Renal pelvis (tissue), 4 donors: ENCODE measurements around the gene CD38. TPM values are rescaled to one million over a fixed set of nuclear protein-coding genes. Genes with fewer than 3 reads are reported as not detected.
"Not testable (repeated sequence)": the region's sequence is repeated elsewhere in the genome, so short reads cannot be mapped to it uniquely, and the experiment has no call there.

Source experiments
- DNase-seq: peaks from one replicate; pipeline ENCODE4 v3.0.0-alpha.2; 2013
- polyA plus RNA-seq, 3 donors: library from polyadenylated mRNA; unstranded; fragments of 120-200 nt; gene quantifications; one replicate each; pipeline ENCODE4 v1.2.1, GENCODE V29; 2013; ENCODE audit not compliant: insufficient read length in 3 of 3

CD38 gene
- polyA plus RNA-seq, 3 donors, result 0.64 to 1.1 (median 0.73) TPM

GRCh38 chr4:15794905-15795304 lies 16.8 kb downstream of the CD38 start:
- DNase-seq, result no peak

- no peak for DNase-seq
These were observed 19.2 kb downstream of the CD38 start for GRCh38 chr4:15797320-15797719.

DNA sequence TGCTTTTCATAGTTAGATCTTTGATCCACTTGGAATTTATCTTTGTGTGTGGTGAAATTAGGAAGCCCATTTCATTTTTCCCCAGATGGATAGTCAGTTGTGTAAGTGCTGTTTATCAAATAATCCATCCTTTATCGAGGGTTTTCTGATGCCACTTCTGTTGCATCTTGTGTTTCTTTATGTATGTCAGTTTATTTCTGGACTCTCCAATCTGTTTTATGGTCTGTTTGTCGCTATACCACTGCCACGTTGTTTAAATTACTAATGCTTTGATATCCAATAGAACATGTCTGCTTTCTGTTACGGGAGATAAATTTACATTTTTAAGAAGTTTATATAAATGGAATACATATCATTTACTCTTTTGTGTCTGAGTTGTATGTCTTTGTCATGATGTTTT lies 21.0 kb downstream of the CD38 start:
- no peak for DNase-seq

DNA sequence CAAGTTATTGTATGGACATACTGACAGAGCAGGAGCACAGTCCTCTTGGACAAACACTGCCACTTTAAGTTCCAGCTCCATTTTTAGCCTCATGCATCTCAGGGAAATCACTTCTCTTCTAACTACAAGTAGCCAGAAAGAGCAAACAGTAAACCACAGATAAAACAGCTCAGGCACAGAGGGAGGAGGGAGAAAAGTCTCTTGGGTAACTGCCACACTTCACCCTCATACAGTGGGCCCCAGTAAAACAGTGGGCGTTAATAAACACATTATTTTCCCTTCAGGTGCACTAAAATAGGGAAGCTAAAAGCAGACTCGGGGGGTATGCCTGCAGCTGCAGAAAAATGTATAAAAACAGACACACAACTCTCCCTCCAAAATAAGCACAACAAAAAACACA lies 21.6 kb downstream of the CD38 start:
- no peak for DNase-seq

- not testable (repeated sequence) for DNase-seq
These were observed 24.4 kb downstream of the CD38 start for GRCh38 chr4:15802497-15802896.

DNA sequence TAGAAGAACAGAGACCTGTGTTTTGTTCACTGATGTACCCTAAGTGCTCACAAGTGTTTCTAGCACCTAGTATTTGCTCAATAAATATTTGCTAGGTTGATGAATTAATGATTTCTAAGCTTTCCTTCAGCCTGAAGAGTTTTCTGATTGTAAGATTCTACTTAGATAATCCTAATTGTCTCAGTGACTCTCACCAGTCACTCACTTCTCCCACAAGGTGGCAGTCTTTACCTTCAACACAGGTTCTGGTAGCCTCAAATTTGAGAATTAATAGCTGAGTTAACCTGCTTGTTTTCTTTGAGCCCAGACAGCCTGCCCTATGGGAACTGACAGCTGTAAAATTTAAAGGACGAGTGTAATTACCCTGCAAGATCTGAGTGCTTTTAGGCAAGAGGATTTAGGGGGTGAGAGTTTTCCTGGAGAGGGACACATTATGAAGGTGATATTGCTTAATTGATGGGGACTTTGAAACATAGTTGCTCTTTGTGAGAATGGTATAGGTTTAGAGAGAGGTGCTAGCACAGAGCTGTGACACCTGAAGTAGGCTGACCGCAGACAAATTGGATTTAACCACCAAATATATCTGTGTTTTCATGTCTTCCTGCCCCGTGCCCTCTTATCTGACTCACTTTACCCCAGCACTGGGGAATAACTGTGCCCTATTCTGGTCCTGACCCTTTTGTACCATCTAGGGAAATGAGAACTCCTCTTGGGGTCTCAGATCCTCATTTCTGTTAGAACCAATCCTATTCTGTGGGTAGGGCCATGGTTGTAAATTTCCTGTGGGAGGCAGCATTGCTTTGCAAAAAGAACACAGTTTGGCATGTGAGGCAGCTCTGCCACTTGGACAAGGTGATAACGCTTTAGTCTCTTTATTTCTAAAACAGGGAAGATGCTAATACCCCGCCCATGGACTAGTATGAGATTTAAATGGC lies 27.7 kb downstream of the CD38 start:
- peak; percentile 64 for DNase-seq

GRCh38 chr4:15809058-15809457 lies 30.9 kb downstream of the CD38 start:
- no peak for DNase-seq

GRCh38 chr4:15809466-15809865 lies 31.3 kb downstream of the CD38 start:
- no peak for DNase-seq

GRCh38 chr4:15811703-15812337 lies 33.7 kb downstream of the CD38 start:
- no peak for DNase-seq

GRCh38 chr4:15832523-15833451 lies 54.7 kb downstream of the CD38 start:
- DNase-seq, result no peak

DNA sequence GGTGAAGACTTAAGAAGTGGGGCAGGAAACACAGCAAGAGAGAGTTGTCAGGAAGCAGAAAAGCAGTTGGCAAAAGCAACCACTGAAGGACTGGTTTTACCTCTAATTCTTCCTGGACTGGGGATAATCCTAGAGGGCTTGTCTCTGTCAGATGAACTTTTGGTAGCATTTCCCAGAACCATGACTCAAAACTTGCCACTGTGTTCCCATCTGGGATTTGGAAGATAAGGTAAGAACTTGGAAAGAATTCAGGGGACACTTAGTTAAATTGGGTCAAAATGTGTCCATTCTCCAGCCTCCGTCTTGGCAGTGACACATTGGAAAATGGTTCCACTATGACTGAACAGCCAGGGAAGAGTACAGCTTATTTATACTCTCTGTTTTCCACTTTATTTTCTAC lies 55.7 kb downstream of the CD38 start:
- no peak for DNase-seq

GRCh38 chr4:15836362-15836761 lies 58.2 kb downstream of the CD38 start:
- DNase-seq, result no peak

DNA sequence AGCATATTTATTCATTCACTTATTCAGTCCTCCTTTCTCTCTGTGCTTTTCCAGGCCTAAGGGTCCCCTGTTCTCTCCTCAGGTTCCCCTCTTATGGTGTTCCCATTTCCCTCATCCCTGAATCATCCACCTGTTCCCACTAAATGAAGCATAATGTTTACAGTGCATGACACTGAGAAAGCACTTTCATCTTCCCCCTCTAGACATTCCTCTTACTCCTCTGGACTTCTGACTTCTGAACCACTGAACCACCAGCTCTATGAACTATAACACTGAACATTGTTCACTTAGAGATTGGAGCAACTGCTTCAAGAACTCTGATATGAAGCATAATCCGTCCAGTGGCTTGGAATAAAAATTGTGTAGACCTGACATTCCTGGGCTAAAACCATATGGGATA lies 59.5 kb downstream of the CD38 start:
- DNase-seq, result no peak

- DNase-seq, result not testable (repeated sequence)
These were observed 63.1 kb downstream of the CD38 start for GRCh38 chr4:15841194-15841730.

- no peak for DNase-seq
These were observed 69.6 kb downstream of the CD38 start for GRCh38 chr4:15847746-15848145.

- no peak for DNase-seq
These were observed 70.2 kb downstream of the CD38 start for GRCh38 chr4:15848191-15848842.

DNA sequence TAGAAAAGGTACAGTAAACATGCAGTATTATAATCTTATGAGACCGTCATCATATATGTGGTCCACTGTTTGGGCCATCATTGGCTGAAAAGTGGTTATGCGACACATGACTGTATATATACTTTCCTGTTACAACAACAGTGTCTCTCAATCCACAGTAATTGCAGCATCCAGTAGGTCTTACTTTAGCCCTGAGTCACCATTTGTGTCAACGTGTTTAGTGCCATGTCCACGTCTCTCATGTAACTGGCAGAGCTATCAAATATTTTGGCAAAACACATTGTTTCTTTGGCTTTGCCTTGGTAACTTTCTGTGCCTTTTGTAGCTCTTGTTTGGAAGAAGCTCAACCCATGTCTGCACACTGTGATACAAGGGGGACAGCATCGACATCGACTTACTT lies 73.8 kb downstream of the CD38 start:
- no peak for DNase-seq

DNA sequence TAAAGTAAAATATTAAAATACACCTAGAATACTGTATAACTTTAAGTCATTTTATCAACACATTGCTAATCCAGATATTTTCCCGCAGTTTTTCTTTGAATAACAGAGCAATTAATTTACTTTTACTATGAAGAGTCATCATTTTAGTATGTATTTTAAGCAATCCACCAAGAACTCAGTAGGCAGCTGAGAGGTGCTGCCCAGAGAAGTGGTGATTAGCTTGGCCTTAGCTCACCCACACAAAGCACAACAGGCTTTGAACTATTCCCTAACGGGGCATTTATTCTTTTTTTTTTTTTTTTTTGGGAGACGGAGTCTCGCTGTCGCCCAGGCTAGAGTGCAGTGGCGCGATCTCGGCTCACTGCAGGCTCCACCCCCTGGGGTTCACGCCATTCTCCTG lies 74.4 kb downstream of the CD38 start:
- DNase-seq, result no peak

DNA sequence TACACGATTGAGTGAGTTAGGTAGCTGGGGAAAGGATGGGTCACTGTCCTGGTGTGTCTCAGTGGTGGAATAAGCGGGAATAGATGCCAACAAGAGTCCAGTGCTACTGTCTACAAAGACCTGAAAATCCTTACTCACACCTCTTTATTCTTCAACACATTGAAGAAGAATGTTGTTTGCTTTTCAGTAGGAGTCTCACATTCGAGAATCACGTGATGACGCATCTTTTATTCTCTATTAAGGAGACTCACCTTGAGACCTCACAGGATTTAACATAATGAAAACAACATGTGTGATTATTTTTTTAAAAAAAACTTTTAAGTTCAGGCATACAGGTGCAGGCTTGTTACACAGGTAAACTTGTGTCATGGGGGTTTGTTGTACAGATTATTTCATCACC lies 75.2 kb downstream of the CD38 start:
- DNase-seq, result no peak

DNA sequence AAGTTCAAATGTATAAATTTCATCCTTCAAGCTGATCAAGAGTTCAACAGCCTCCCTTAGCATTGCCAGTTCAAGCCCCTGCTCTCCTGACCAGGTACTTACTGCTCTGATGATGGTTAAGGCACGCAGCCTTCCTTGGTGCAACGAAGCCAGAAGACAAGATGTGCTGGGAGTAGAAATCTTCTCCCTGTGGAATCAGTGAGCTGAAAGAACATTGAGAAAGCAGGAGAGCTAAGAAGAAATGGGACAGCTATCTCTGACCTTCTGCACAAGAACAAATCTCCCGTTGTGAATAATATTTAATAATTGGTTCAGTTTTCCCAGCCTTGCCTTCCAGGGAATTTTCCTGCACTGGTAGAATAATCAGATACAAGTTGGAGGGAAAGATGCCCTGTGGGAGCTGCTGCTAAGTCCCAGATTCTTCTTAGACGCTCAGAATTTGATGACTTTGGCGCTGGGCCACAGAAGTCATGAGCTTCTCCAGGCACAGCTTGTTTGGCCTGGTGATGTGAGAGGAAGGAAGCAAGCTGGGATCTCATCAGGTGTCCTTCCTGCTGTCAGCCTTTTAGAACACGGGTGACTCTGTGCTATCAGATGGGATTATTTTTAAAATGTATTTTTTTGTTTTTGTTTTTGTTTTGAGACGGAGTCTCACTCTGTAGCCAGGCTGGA lies 77.8 kb downstream of the CD38 start:
- DNase-seq, result peak; percentile 29

DNA sequence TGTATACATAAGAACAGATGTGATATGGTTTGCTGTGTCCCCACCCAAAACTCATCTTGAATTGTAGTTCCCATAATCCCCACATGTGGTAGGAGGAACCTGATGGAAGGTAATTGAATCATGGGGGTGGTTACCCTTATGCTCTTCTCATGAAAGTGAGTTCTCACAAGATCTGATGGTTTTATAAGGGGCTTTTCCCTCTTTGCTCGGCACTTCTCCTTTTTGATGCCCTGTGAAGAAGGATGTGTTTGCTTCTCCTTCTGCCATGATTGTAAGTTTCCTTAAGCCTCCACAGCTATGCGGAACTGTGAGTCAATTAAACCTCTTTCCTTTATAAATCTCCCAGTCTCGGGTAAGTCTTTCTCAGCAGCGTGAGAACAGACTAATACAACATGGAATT lies 83.1 kb downstream of the CD38 start:
- DNase-seq, result not testable (repeated sequence)
